Colonic mucosa (tissue), 4 donors: Measurements from ENCODE around the gene HOXA11. TPM values are rescaled to one million over a fixed set of nuclear protein-coding genes. Genes with fewer than 3 reads are reported as not detected.
A peak's percentile ranks its signal among the peaks of the same experiment; 100 is the strongest.

Source experiments
- DNase-seq: peaks from one replicate; pipeline ENCODE4 v3.0.0-alpha.2; 2020
- H3K27ac ChIP-seq: fragments of 200-600 bp; one replicate; pipeline ENCODE4 v1.8.0; 2021
- H3K27me3 ChIP-seq: fragments of 200-600 bp; one replicate; pipeline ENCODE4 v1.8.0; 2021
- H3K36me3 ChIP-seq: fragments of 200-600 bp; one replicate; pipeline ENCODE4 v1.8.0; 2021
- H3K4me1 ChIP-seq: fragments of 200-600 bp; one replicate; pipeline ENCODE4 v1.8.0; 2021; ENCODE audit warnings: mild to moderate bottlenecking
- H3K4me3 ChIP-seq: fragments of 200-600 bp; one replicate; pipeline ENCODE4 v1.8.0; 2021
- H3K9ac ChIP-seq, 2 donors: one replicate each; pipeline ENCODE4 v1.7.0; 2013; ENCODE audit warnings: control low read depth in 2 of 2, low read depth in 2 of 2, low read length in 2 of 2
- H3K9me3 ChIP-seq: fragments of 200-600 bp; one replicate; pipeline ENCODE4 v1.8.0; 2021
- intact Hi-C: fragments of 100-400 bp; cut with DNase I; formaldehyde crosslinking; loops from one replicate; pipeline ENCODE4 v1.14.1; 2022
- total RNA-seq, 2 donors: library from RNA; stranded (reverse); fragmentation: NEBNext Ultra II Directional in 1 of 2; extraction: Animal tissue kit (Norgen Biotek cat#: 25700) in 1 of 2; gene quantifications; one replicate each; pipeline ENCODE4 v1.2.1, GENCODE V29; 2021
- TF ChIP-seq, protein P1 (sequence below): fragments of 200-600 bp; IDR thresholded peaks from one replicate; pipeline ENCODE4 v1.8.0; 2022; ENCODE audit warnings: antibody characterized with exemption, mild to moderate bottlenecking
- donor health status: healthy.
- donor health status: DM: no; HTN: no; CAD: no.
- donor health status: DM: no; HTN: no; CAD: no.

The HOXA11 gene
- total RNA-seq, 2 donors from 2014 or later = 2.9 to 3.7 TPM

DNA sequence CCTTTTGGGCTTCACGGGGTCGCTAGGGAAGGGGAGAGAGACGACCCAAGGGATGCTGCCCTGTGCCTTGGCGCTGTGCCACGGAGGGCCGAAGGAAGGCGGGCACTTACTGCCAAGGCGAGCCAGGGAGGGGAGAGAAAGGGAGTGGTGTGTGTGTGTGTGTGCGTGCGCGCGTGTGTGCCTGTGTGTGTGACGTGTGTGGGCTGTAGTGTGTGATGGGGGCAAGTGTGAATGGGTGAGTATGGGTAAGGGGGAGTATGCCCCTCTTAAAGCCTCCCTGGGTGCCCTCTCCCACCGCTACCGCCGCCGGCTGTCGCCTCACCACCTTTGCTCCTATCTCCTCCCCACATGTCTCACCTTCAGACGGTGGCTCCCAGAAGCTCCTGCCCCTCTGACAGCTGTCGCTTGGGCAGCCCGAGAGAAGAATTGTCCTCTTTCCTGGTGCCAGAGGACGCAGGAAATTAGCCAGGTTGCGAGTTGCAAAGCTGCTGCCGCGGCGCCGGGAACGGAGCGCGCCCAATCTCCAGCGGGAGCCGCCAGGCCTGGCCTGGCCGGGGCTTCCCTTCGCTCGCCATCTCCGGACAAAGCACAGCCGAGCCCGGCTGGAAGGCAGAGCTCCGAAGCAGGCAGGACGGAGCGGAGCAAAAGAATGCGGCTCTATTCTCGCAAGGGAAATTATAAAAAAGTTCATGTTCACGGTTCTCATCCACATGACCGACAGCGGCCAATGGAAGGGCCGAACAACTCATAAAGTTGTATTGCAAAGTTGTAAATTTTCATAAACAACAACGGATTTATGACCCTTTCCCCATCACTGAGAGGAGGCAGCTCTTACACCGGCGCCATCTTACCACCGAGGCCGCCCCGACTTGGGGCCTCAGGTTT lies 32.9 kb downstream of the HOXA11 start, which contains the start of gene HOXA3:
Gene HOXA3 (minus strand): TSS at position 653 of the 885 bp plus-strand sequence. CDS start 41,943 bp downstream, outside the sequence.
- H3K36me3 ChIP-seq = no peaks in the 10 kb centered on the region
- peak; percentile 93 for DNase-seq
- H3K9me3 ChIP-seq = no peaks in the 10 kb centered on the region
- no peaks in the 10 kb centered on the region for H3K27me3 ChIP-seq
- TF ChIP-seq, protein P1, sequence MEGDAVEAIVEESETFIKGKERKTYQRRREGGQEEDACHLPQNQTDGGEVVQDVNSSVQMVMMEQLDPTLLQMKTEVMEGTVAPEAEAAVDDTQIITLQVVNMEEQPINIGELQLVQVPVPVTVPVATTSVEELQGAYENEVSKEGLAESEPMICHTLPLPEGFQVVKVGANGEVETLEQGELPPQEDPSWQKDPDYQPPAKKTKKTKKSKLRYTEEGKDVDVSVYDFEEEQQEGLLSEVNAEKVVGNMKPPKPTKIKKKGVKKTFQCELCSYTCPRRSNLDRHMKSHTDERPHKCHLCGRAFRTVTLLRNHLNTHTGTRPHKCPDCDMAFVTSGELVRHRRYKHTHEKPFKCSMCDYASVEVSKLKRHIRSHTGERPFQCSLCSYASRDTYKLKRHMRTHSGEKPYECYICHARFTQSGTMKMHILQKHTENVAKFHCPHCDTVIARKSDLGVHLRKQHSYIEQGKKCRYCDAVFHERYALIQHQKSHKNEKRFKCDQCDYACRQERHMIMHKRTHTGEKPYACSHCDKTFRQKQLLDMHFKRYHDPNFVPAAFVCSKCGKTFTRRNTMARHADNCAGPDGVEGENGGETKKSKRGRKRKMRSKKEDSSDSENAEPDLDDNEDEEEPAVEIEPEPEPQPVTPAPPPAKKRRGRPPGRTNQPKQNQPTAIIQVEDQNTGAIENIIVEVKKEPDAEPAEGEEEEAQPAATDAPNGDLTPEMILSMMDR = no peak
- H3K4me3 ChIP-seq = peak within 1 kb of the TSS; percentile 55
- peak within 1 kb of the TSS; percentile 86 to 100 for H3K9ac ChIP-seq
- intact Hi-C loops = no loop called here
- peak within 1 kb of the TSS; percentile 97 for H3K27ac ChIP-seq
- H3K4me1 ChIP-seq = peaks cover 15% of the 10 kb centered on the region

DNA sequence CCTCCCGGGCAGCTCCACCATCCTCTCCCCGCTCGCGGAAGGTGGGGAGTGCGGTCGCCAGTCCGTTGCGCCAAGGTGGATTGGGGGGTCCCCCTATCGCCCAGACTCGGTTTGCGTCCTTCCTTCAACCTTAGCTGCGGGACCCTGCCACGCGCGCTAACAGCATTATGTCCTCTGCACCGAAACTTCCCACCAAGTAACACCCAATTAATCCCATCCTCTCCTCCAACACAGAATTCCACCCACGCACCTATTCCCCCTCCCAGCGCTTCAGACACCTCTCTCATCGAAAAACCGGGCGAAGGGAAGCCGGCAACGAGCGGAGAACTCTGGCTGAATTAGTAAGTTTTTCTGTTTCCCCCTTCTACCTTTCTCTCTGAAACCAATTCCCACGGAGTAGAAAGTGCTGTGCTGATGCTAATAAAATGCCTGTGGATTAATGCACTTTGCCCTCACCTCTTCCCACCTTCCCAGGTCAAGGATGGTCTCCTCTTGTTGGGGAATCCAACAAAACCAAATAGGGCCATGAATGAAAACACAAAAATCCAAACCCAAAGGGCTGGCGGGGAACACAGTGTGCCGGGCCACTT lies 33.6 kb downstream of the HOXA11 start:
- Histone ChIP-seq H3K4me1 (peaks cover 23% of the 10 kb centered on the region), H3K4me3 (peak overlapping the region; percentile 55), H3K9me3 (no peaks in the 10 kb centered on the region), H3K27me3 (no peaks in the 10 kb centered on the region), H3K36me3 (no peaks in the 10 kb centered on the region), H3K9ac (peak overlapping the region; percentile 86 to 100), H3K27ac (peak overlapping the region; percentile 97)
- DNase-seq = peak; percentile 36
- intact Hi-C loops = no loop called here
- TF ChIP-seq, protein P1 = no peak

DNA sequence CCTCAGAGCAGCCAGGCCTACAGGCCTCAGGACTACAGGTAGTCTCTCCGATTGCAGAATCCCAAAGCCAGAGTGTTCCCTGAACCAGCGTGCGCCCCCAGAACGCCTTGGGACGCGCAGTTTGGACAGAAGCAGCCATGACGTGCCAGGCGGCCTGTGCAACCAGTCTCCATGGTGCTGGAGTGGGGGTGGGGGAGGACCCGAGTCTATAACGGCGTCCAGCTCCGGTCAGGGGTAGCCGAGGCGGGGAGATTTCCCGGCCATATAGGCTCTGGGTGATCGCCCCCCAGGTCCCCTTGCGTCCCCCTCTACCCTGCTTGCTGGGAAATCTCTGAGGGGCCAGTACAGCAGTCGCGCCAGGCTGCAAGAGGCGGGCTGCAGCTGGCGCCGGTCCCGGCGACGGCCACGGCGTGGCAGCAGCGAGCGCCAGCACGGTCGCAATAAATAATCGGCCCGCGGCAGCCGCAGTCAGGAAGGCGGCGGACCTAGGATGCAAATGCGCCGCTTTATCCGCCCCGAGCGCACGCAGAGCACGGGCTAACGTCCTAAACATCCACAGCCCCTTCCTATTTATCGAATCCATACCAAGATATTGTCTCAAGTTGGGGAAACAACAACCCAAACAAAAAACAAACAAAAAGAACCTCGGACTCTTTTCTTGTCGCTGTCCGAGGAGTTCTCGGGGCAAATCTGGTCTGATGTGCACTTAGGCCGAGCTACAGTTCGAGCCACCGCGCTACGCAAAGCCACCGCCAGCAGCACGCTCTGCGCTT lies 34.3 kb downstream of the HOXA11 start:
- Histone ChIP-seq H3K9me3 (no peaks in the 10 kb centered on the region), H3K4me3 (peak overlapping the region; percentile 55), H3K36me3 (no peaks in the 10 kb centered on the region), H3K4me1 (peaks cover 24% of the 10 kb centered on the region), H3K27me3 (no peaks in the 10 kb centered on the region), H3K9ac (peak overlapping the region; percentile 86 to 100), H3K27ac (peak overlapping the region; percentile 97)
- TF ChIP-seq, protein P1 = peak; percentile 95
- intact Hi-C loops = no loop called here
- peak; percentile 81 for DNase-seq

DNA sequence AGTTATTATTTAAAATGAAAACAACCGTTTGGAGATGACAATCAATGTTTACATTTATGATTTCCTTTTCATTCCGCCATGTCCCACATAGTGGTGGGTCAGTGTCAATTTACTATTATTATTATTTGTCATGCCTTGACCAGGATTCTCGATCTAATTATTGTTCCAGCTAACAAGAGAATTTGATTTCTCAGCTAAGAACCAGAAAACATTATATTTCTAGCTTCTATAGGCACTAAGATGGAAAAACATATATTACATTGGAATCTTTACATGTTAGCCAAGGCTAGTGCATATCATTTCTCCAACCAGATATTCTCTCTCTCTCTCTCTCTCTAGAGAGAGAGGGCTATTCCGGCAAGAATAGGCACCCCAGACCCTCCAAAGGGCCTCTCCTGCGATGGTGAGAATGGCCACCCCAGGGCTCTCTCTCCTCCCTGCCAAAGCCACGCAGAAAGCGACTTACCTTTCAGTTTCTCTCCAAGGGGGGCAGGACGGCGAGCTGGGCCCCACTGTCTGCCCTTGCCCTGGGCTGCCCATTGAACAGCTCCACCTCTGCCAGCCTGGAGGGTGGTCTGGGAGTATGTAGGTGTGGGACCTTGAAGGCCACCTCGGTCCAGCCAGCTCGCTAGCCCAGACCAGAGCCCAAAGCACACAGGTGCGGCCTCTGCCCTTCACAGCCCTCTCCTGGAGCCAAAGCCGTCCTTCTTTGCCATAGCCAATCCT lies 35.0 kb downstream of the HOXA11 start:
- intact Hi-C loops = no loop called here
- DNase-seq = peak; percentile 49
- H3K36me3 ChIP-seq = no peaks in the 10 kb centered on the region
- no peaks in the 10 kb centered on the region for H3K27me3 ChIP-seq
- peaks cover 20% of the 10 kb centered on the region for H3K4me1 ChIP-seq
- TF ChIP-seq, protein P1 = no peak
- peak overlapping the region; percentile 55 for H3K4me3 ChIP-seq
- peak overlapping the region; percentile 97 for H3K27ac ChIP-seq
- H3K9ac ChIP-seq = peak overlapping the region; percentile 86 to 100
- H3K9me3 ChIP-seq = no peaks in the 10 kb centered on the region
